Measurements from ENCODE around the gene KIF25.

The KIF25 gene

DNA sequence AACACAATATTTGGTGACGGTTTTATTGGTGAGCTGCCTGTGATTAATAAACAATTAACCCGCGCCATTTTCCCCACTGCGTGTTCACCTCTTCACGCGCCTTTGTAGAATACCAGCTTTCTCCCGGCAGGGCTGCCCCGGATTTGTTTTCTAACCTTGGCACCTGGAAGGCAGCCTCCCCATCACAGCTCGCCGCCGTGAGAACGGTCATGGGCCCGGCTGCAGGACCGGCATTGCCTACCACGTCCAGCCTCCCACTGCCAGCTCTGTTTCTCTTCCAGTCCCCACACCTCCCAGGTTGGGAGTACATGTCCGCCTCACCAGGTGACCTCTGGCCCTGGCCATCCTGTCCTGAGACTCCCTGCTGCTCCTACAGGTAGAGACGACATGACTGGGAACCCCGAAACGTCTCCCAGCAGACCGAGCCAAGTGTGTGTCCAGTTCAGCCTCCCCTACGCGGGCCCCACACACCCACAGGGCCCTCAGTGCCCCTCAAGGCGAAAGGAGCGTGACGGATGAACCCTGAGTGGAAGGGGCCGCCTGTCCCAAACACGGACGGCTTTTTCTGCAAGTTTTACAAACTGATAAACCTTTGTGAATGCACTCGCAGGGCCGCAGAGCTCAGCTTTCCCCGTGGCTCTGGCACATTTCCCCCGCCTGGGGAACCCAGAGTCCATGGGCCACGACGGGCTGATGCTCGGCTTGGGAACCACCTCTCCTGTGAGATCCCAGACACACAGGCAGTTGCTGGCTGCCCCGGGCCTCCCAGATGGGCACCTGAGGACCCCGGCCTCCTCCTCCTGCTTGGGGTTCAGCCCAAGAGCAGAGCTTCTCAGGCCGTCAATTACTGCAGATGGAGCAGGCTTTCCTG is 55.9 kb downstream of the KIF25 start:
- no peak for DNase-seq

DNA sequence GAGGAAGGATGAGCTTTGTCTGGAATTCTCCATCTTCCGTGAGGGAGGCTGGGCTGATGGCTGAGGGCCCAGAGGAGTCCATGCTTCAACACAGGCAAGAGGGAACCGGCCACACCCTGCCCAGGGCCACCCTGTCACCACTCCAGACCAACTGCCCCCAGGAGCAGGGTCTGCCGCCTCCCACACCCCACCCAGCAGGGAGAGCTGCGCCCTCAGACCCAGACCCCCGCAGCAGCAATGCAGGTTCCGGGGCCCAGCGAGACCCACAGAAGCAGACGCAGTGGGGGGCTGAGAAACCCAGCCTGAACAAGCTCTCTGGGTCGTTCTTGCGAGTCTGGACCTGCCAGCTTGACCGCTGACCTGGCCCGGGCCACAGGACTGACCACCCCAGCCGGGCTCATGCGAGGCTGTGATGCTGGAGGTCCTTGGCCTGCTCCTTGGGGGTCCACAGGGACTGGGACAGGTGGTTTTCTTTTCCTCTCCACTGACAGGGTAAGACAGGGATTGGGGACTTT is 56.5 kb downstream of the KIF25 start:
- DNase-seq: no peak

DNA sequence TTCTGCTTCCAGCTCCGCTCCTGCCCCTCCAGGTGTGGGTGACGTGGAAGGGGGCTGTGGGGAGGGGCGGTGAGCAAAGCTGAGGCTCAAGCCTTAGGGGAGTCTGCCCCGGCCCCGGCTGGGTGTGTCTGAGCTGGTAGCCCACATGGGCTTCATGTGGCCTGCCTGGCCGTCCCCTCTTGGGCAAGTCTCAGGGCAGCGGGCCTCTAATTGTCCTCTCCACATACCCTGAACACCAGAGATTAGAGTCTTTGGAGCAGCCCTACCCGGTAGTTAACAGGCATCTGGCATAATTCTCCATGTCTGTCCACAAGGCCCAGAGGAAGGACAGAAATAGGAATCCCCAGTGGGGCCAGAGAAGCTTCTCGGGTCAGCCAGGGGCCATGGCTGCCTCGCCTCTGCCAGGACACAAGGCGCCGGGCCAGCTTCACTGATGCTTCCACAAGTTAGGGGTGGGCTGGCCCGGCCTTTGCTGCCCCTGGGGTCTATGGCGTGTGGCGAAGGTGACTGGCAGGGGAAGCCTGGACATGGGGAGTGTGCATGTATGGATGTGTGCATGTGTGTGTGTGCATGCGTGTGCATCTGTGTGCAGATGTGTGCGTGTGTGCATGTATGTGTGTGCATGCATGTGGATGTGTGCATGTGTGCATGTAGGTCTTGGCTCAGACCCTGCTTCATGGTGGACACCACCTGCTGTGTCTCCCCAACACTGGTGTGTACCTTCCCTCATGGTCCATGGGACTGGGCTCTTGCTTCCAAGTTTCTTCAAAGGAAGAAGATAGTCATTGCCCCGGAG is 57.5 kb downstream of the KIF25 start:
- DNase-seq: no peak

DNA sequence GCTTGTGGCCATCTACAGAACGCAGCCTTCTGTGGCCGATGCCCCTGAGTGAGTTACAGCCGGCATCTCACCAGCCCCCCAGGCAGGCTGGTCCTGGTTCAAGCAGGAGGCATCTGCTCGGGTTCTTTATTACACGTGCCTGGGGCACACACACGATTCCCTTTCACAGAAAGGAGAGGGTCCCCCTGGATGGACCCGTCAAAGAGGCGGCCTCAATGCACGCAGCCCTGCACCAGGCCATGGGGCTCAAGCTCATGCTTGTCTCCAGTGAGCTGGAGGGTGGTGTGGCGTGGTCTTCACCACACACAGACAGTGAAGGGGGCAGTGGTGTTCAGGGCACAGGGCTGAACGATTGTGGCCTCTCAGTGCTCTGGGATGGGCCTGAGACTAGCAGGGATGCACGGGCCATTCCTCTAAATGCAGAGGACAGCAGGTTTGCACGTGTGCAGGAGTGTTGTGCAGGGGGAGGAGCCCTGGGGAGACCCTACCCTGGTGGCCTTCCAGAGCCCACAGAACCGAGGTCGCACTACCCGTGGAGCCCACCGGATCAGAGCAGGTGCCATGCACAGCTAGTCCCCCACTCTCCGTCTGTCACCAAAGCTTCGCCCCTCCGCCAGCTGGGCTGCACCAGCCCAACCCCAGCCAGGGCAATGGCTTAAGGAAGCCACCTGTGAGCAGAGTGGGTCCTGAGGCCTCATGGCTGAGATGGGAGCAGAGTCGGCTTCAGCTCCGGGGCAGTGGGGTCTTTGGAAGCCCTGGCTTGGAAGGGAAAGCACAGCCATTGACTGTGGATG is 58.4 kb downstream of the KIF25 start:
- DNase-seq: no peak

DNA sequence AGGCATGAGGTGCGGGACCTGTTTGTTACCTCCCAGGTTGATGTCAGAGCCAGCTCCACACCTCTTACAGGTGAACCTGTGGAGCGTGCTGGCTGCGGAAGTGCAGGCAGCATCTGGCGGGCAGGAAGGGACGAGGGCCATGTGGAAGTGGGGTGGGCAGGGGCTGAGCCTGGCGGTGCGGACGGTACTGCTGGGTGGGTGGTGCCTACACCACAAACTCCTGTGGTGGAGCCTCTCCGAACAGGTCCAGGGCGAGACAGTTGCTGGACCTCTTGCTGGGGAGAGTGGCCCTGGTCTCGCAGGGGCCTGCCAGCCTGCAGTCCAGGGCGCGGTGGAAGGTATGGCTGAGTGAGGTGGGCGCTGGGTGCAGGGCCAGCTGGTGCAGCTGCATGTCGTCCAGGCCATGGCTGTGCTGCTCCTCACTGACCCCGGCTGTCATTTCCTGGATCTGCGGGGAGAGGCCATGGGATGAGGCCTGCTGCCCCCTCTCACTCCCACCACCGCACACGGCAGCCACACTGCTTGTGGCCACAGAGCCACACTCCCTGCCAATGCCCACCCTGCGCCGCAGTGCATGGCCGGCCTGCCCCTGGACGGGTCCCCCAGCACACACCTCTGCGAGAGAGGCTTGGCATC is 59.5 kb downstream of the KIF25 start:
- DNase-seq: no peak

DNA sequence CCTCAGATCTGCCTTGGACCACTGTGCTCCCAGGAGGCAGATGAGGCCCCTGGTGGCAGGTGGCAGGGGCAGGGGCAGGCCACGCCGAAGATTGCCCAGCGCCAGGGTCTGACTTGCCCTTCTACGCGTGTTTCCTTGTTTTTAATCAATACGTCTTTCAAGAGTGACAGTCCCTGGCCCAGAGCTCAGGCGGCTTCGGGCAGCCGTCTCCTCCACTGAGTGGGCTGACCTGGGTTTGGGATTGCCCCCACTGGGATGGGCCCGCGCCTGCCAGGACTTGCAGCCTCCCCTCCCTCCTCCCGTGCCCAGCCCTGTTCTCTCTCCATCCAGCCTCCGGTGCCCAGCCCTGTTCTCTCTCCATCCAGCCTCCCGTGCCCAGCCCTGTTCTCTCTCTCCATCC is 60.4 kb downstream of the KIF25 start:
- DNase-seq: no peak

DNA sequence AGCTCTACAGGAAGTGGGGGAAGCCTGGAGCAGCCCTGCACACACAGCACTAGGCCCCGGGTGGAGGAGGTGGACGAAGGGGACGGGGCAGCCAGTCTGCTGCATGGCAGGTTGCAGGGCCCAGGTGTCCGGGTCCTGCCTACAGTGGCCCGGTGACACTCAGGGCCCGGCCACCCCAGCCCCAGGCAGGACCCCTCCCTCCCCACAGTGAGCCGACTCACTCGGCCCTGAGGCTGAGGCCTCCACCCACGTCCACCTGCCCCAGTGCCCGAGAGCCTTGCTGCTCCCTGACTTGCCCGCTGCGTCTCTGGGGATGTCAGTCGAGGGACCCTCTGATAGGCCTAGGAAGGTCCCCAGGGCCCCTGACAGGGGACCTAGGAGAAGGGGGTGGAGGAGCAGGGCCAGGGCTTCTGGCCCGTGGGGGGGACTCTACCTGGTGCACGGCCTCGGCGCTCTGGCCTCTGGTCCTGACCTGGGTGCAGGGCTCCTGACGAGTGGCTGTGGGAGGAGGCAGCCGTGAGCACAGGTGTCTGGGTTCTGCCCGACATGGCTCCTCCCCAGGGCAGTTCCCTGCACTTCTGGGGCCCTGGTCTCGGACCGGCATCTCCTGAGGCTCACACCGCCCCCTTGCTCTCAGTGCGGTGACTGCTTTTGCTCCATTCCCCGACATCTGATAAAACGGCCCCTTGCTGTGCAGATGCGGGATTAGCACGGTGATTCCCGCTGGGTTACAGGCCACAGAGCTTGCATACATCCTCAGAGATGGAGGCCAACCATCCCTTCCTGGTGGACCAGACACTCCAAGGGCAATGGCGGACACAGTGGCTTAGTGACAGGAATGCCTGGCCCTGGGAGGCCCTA is 61.5 kb downstream of the KIF25 start:
- DNase-seq: no peak

DNA sequence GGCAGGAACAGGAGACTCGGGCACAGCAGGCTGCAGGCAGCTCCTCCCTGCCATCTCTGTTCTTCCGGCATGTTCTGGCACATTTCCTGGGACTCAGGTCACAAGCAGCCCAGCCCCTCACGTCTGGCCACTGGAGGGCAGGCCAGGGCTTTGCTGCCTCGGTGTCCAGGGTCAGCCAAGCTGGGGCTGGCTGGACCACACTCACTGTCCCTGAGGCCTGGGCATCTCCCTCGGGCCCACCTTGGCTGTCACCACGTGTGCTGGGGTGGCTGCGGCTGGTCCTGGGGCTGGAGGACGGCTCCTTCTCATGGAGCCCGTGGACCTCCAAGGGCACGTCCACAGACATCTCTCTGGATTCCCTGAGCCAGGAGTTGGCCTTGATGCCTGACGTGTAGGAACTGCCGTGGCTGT is 63.1 kb downstream of the KIF25 start:
- DNase-seq: peak; percentile 10

DNA sequence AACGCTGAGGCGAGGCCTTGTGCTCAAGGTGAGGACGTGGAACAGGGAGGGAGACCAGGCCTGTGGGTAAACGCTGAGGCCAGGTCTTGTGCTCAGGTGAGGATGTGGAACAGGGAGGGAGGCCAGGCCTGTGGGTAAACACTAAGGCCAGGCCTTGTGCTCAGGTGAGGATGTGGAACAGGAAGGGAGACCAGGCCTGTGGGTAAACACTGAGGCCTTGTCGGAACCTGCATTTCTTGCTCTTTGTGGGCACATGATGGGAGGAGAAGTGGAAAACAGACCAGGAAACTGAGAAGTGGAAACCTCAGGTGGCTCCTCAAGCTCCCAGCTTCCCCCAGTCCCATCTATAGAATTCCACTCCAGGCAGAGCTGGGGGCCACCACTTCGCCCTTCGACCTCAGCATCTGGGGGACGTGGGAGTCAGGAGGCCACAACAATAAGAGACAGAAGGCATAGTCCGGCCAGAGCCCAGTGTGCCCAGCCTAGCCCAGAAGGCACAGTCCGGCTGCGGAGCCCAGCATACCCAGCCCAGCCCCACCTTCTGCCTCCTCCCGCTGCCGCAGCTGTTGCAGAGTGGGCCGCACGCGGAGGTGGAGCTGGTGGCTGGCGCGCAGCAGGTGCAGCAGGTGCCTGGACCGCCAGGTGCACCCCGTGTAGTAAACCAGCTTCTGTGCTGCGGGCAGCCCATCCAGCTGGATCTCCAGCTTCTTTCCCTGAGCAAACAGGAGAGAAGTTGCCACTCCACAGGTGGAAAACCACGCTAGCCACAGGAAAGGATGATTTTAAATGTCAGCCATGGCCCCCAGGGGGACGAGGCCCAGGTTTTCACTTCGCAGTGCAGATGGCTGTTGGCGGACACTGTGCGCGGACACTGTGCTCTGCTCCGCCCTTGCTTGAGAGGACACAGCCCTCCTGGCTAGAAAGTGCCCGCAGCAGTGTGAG is 64.1 kb downstream of the KIF25 start:
- peak; percentile 75 for DNase-seq

DNA sequence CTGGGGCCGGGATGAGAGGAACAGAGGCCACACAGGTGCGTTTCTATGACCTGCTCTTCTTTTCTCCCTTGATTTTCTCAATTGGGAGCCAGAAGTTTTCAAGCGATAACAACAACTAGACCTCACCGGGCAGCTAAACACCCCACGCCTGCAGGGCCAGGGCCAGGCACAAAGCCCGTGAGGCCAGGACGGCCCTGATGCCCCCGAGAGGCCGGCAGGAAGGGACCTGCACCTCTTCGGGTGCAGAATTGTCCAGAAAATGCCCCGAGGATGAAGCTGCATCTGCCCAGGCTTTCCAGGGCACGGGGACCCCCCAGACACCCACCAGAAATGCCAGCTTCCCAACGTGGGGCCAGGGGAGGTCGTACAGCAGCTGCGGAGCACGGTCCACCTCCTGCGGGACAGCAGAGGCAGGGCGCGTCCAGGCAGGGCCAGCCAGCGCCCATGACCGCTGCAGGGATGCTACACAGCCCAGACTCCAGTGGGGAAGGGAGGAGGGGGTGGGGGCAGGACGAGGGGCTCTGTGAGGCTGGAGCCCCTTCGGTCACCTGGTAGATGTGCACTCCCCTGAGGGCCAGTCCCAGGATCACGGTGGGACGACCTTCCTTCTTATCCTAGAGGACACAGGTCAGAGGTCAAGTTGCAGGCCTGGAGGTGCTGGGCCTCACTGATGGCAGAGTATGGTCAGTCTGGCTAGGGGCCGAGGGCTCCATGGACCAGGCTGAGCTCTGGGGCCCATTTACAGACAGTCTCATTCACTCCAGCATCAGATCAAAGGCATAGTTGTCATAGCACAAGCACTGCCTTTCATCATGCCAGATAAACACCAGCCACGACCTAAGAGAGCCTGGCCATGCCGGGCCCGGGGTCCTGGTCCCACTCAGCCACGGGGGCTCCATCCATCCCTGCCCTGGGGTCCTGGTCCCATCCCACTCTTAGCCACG is 65.1 kb downstream of the KIF25 start:
- no peak for DNase-seq

DNA sequence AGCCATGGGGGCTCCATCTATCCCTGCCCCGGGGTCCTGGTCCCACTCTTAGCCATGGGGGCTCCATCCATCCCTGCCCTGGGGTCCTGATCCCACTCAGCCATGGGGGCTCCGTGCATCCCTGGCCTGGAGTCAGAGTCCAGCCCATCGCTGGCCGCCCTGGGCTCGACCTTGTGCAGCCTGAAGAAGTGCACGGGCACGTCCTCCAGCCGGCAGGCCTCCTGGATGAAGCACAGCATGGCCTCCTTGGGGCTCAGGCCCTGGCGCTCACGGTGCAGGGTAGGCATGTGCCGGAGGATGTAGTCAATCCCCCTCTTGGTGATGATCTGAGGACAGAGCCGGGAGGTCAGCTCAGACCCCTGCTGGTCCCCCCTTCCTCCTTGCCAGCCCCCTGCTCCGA is 66.0 kb downstream of the KIF25 start:
- DNase-seq: no peak

DNA sequence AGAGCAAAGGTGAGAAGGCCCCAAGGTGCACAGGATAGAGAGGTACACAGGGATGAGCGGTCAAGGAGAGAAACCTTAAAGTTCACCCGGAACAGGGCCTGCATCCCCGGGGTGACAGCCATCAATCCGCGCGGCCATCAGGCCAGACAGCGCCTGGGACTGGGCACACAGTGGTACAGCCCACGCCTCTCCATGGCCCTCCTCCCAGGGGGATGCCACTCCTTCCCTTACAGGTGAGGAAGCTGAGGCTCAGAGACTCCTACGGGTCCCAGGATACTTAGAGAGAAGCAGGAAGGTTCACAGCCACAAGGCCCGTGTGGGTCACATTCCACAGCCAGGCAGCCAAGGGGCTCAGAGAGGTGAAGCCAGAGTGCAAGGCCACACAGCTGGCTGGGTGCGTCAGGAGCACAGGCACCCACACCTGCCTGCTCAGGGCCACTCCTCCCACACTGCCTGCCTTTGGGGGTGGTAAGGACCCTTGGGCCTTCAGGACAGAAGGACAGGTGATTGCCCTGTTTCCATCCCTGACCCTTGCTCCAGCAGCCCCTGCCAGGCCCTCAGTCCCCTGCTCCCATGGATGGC is 66.8 kb downstream of the KIF25 start:
- DNase-seq: no peak

DNA sequence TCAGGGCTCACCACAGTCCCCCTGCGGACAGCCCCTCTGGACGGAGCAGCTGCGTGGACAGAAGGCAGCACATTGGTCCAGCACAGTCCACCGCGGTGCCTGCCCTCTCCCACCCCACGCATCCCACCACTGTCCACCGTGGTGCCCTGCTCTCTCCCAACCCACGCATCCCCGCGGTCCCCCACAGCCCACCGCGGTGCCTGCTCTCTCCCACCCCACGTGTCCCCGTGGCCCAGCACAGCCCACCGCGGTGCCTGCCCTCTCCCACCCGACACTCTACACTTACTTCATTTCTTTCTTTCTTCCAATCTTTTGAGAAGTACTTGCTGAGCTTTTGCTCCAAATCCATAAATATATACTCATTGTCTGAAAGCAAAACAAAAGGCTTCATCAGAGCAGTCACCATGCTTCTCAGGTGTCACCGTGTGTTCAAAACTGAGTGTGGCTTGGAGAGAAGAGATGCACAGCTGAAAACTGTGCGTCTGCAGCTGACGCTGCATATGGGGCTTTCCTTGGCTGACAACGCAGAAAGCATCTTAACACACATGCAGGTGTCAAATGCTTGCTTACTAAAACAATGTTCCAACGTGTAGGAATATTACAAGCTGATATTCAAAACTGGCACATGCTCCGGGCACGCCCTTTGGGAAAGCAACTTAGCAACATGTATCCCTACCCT is 69.7 kb downstream of the KIF25 start:
- DNase-seq: no peak

DNA sequence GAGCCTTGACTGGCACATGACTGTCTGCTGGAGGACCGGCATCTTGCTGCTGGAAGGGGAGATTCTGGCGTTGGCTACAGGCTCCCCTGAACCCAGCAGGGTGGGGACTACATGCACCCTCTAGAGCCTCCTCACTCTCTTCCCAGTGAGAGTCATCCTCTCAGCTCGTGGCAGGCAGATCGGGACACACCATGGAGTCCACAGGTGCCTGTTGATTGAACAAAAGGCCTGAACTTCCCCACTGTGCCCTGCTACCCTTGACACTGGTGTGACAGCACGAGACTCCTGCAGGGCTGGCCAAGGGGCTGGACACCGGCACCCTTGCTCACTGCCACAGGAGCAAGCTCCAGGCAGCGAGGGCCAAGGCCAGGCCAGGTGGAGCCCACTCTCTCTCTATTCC is 73.3 kb downstream of the KIF25 start:
- DNase-seq: no peak

DNA sequence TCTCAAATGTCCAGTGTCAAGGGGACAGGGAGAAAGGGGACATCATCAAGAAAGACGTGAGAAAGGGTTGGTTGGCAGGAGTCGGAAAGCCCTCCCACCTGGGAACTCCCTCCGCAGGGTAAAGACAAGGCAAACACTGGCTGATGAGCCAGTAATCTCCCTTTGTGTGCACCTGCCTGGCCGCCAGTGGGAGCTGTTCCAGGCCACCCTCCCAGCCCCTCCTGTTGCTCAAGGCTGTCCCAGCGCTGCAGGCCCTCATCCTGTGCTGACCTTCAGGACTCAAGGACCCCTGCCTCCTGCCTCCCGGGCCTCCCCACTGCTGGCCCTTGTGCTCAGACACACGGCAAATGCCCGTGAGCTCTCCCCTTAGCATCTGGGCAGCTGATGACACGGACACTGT is 74.1 kb downstream of the KIF25 start:
- no peak for DNase-seq

DNA sequence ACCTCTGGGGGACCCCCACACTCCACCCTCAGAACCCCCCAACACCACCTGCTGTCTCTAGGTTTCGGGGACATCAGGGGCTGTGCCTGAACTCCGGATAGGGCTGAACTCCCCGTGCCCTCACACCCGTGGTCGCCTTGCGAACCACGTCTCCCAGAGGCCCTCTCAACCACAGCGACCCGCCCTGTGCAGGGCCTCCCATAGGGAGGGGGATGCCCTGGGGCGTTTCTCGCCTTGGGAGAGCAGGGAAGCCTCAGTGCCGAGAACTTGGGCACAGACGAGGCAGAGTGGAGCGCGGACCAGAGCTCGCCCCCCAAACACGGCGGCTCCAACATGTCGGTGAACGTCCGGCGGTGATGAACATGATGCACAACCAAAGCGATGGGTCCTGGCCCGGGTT is 74.8 kb downstream of the KIF25 start:
- no peak for DNase-seq

DNA sequence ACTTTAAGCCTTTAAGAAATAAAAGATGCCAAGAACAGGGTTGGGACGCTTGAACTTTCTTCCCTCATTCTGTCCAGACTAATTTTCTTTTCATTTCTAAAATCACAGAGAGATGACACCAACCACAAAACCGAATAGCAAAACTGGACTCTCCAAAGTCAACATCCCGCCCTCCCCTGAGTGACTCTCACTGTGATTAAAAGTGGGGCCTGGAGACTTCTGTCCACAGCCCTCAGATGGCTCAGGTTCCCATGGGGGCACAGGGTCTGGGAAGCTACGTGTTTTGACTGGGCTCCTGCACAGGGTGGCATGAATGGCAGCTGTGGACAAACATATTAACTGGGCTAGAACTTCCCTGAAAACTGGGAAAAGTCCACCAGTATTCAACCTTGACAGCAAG is 75.3 kb downstream of the KIF25 start:
- DNase-seq: no peak
